ENCODE measurements around the gene ANTXR1.

DNA sequence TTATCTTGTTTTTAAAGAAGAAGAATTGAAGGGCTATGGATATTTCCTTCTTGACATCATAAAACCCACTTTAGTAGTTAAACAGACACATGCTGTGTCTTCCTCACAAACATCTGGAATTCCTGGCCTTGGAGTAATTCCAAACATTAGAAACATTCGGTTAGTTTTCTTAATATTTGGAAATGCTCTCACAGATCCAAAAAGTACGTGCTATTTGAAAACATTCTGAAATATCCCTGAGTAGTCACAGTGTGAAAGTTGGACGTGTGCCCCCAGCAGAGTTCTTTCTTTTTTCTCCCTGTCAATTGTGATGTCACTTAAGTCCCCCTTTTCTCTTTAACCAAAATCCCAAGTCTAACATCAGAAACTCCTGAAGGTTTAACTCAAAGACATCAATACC lies 91.3 kb downstream of the ANTXR1 start:
- TF ChIP-seq EZH2 (IDR thresholded peaks at IDR 0.05; ENCODE audit: low read length) = no peak
- TF ChIP-seq, protein P1, sequence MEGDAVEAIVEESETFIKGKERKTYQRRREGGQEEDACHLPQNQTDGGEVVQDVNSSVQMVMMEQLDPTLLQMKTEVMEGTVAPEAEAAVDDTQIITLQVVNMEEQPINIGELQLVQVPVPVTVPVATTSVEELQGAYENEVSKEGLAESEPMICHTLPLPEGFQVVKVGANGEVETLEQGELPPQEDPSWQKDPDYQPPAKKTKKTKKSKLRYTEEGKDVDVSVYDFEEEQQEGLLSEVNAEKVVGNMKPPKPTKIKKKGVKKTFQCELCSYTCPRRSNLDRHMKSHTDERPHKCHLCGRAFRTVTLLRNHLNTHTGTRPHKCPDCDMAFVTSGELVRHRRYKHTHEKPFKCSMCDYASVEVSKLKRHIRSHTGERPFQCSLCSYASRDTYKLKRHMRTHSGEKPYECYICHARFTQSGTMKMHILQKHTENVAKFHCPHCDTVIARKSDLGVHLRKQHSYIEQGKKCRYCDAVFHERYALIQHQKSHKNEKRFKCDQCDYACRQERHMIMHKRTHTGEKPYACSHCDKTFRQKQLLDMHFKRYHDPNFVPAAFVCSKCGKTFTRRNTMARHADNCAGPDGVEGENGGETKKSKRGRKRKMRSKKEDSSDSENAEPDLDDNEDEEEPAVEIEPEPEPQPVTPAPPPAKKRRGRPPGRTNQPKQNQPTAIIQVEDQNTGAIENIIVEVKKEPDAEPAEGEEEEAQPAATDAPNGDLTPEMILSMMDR (optimal IDR thresholded peaks at IDR 0.05 in 1 of 3, IDR thresholded peaks at IDR 0.05 in 1 of 3, conservative IDR thresholded peaks at IDR 0.05 in 1 of 3; ENCODE audit: extremely low read depth in 1 of 3, insufficient read depth in 2 of 3, low read length in 3 of 3) = no peak

All from keratinocyte (primary cell).